ENCODE data around the gene DDX1. TPM values are rescaled to one million over a fixed set of nuclear protein-coding genes. Genes with fewer than 3 reads are reported as not detected.

Gene DDX1
- total RNA-seq, 1 donor from 2014 or later = 68.6 TPM

GRCh38 chr2:15594291-15595256, 2.9 kb downstream of the DDX1 start:
- TF ChIP-seq CTCF (IDR thresholded peaks at IDR 0.05) = no peak
- no peak for ATAC-seq
- Histone ChIP-seq H3K27ac (no peak overlapping the region), H3K9me3 (no peaks in the 10 kb centered on the region), H3K36me3 (peaks cover 47% of the 10 kb centered on the region), H3K27me3 (no peaks in the 10 kb centered on the region), H3K4me1 (peaks cover 15% of the 10 kb centered on the region), H3K4me3 (no peak overlapping the region)
- no peak for DNase-seq
- intact Hi-C loops (cut with DNase I) = no loop called here

GRCh38 chr2:15595342-15595905, 3.8 kb downstream of the DDX1 start:
- TF ChIP-seq CTCF (IDR thresholded peaks at IDR 0.05) = no peak
- Histone ChIP-seq H3K27ac (no peak overlapping the region), H3K9me3 (no peaks in the 10 kb centered on the region), H3K4me3 (no peak overlapping the region), H3K36me3 (peaks cover 56% of the 10 kb centered on the region), H3K27me3 (no peaks in the 10 kb centered on the region), H3K4me1 (peaks cover 15% of the 10 kb centered on the region)
- ATAC-seq = no peak
- DNase-seq = no peak
- intact Hi-C loops (cut with DNase I) = no loop called here

- TF ChIP-seq CTCF (IDR thresholded peaks at IDR 0.05) = no peak
- H3K36me3 ChIP-seq = peaks cover 61% of the 10 kb centered on the region
- no peaks in the 10 kb centered on the region for H3K9me3 ChIP-seq
- ATAC-seq (no peak), DNase-seq (no peak)
- H3K27ac ChIP-seq = no peak overlapping the region
- H3K4me1 ChIP-seq = peaks cover 15% of the 10 kb centered on the region
- intact Hi-C loops (cut with DNase I) = no loop called here
- H3K27me3 ChIP-seq = no peaks in the 10 kb centered on the region
- no peak overlapping the region for H3K4me3 ChIP-seq
Observed at GRCh38 chr2:15595936-15596335, 4.3 kb downstream of the DDX1 start.

GRCh38 chr2:15596350-15596749, 4.7 kb downstream of the DDX1 start:
- H3K36me3 ChIP-seq = peaks cover 65% of the 10 kb centered on the region
- ATAC-seq = no peak

GRCh38 chr2:15596968-15597367, 5.3 kb downstream of the DDX1 start:
- H3K27me3 ChIP-seq = no peaks in the 10 kb centered on the region
- no peak for DNase-seq
- no peak overlapping the region for H3K4me3 ChIP-seq
- peaks cover 71% of the 10 kb centered on the region for H3K36me3 ChIP-seq
- intact Hi-C loops (cut with DNase I) = no loop called here
- H3K4me1 ChIP-seq = peaks cover 15% of the 10 kb centered on the region
- ATAC-seq = no peak
- no peak for TF ChIP-seq CTCF (IDR thresholded peaks at IDR 0.05)
- no peaks in the 10 kb centered on the region for H3K9me3 ChIP-seq
- H3K27ac ChIP-seq = no peak overlapping the region

More at GRCh38 chr2:15596350-15596749, 4.7 kb downstream of the DDX1 start:
- DNase-seq = no peak
- Histone ChIP-seq H3K4me1 (peaks cover 15% of the 10 kb centered on the region), H3K4me3 (no peak overlapping the region), H3K27ac (no peak overlapping the region), H3K27me3 (no peaks in the 10 kb centered on the region), H3K9me3 (no peaks in the 10 kb centered on the region)
- no peak for TF ChIP-seq CTCF (IDR thresholded peaks at IDR 0.05)
- intact Hi-C loops (cut with DNase I) = no loop called here
